ENCODE results near the gene PITPNC1.

DNA sequence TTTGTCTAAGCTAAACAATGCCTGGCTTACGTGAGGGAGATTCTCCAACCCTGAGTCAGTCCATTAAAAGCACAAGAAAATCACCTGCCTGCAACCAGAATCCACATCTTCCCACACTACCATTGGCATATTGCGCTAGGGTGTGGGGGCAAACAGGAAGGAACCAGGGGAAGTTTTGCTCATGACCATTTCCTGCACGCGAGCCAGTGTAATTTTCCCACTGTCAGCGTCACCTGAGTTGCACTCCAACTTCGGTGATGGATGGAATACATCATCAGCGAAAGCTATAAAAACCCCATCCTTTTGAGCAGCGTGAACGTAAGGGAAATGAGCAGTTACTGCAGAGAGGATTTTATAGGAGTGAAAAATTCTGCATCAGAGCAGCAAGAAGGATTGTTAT is 172.7 kb downstream of the PITPNC1 start:
- no peak for TF ChIP-seq CTCF (IDR thresholded peaks at IDR 0.05)
- peak in 3 of 4 donors; percentile 76 to 89 (median 89) for TF ChIP-seq EP300 (IDR thresholded peaks at IDR 0.05)
- TF ChIP-seq POLR2AphosphoS5 (IDR thresholded peaks at IDR 0.05): peak; percentile 79 to 83
- TF ChIP-seq POLR2A (IDR thresholded peaks at IDR 0.05): no peak

Measured in upper lobe of left lung (tissue), 4 donors.